ENCODE data around the gene GALNT17.
"Not testable (repeated sequence)": the region's sequence is repeated elsewhere in the genome, so short reads cannot be mapped to it uniquely, and the experiment has no call there.

The GALNT17 gene

GRCh38 chr7:71566991-71567390 lies 435.0 kb downstream of the GALNT17 start:
- no peaks in the 10 kb centered on the region for H3K36me3 ChIP-seq (replicated peaks)
- in situ Hi-C loops (cut with HindIII; ENCODE audit: low pct_ligation_motif_present, low sequenced_read_pairs) = no loop called here
- no peak for TF ChIP-seq CTCF (IDR thresholded peaks at IDR 0.05; ENCODE audit: low read depth, low read length, missing control alignments)
- H3K4me3 ChIP-seq (ENCODE audit: low read depth, low read length) = no peak overlapping the region
- DNase-seq = no peak
- no peaks in the 10 kb centered on the region for H3K27me3 ChIP-seq (replicated peaks)
- no peak overlapping the region for H3K27ac ChIP-seq

GRCh38 chr7:71574153-71574860 lies 442.4 kb downstream of the GALNT17 start:
- TF ChIP-seq CTCF (IDR thresholded peaks at IDR 0.05; ENCODE audit: low read depth, low read length, missing control alignments) = no peak

GRCh38 chr7:71580027-71580426 lies 448.1 kb downstream of the GALNT17 start:
- no peak for DNase-seq
- in situ Hi-C loops (cut with HindIII; ENCODE audit: low pct_ligation_motif_present, low sequenced_read_pairs) = no loop called here
- Histone ChIP-seq H3K36me3 (replicated peaks) (no peaks in the 10 kb centered on the region), H3K27ac (no peak overlapping the region), H3K27me3 (replicated peaks) (no peaks in the 10 kb centered on the region), H3K4me3 (ENCODE audit: low read depth, low read length) (no peak overlapping the region)
- no peak for TF ChIP-seq CTCF (IDR thresholded peaks at IDR 0.05; ENCODE audit: low read depth, low read length, missing control alignments)

More at GRCh38 chr7:71574153-71574860, 442.4 kb downstream of the GALNT17 start:
- Histone ChIP-seq H3K27me3 (replicated peaks) (no peaks in the 10 kb centered on the region), H3K4me3 (ENCODE audit: low read depth, low read length) (no peak overlapping the region), H3K36me3 (replicated peaks) (no peaks in the 10 kb centered on the region), H3K27ac (no peak overlapping the region)
- in situ Hi-C loops (cut with HindIII; ENCODE audit: low pct_ligation_motif_present, low sequenced_read_pairs) = no loop called here
- DNase-seq = no peak

GRCh38 chr7:71584256-71584655 lies 452.3 kb downstream of the GALNT17 start:
- no peak for TF ChIP-seq CTCF (IDR thresholded peaks at IDR 0.05; ENCODE audit: low read depth, low read length, missing control alignments)
- in situ Hi-C loops (cut with HindIII; ENCODE audit: low pct_ligation_motif_present, low sequenced_read_pairs) = no loop called here
- Histone ChIP-seq H3K4me3 (ENCODE audit: low read depth, low read length) (no peak overlapping the region), H3K27me3 (replicated peaks) (no peaks in the 10 kb centered on the region), H3K27ac (no peak overlapping the region), H3K36me3 (replicated peaks) (no peaks in the 10 kb centered on the region)
- no peak for DNase-seq

GRCh38 chr7:71591876-71592275 lies 459.9 kb downstream of the GALNT17 start:
- no peak for DNase-seq
- no peak for TF ChIP-seq CTCF (IDR thresholded peaks at IDR 0.05; ENCODE audit: low read depth, low read length, missing control alignments)
- in situ Hi-C loops (cut with HindIII; ENCODE audit: low pct_ligation_motif_present, low sequenced_read_pairs) = no loop called here
- H3K4me3 ChIP-seq (ENCODE audit: low read depth, low read length) = no peak overlapping the region
- no peaks in the 10 kb centered on the region for H3K36me3 ChIP-seq (replicated peaks)
- H3K27ac ChIP-seq = no peak overlapping the region
- H3K27me3 ChIP-seq (replicated peaks) = no peaks in the 10 kb centered on the region

GRCh38 chr7:71592388-71592787 lies 460.4 kb downstream of the GALNT17 start:
- H3K4me3 ChIP-seq (ENCODE audit: low read depth, low read length); H3K27ac ChIP-seq; DNase-seq; H3K27me3 ChIP-seq (replicated peaks); in situ Hi-C loops (cut with HindIII; ENCODE audit: low pct_ligation_motif_present, low sequenced_read_pairs); H3K36me3 ChIP-seq (replicated peaks): not testable (repeated sequence)
